Left ventricle myocardium inferior (tissue), 1 donor: Measurements from ENCODE around the gene ZNRF3. TPM values are rescaled to one million over a fixed set of nuclear protein-coding genes. Genes with fewer than 3 reads are reported as not detected.

Experiments used
- DNase-seq: peaks from one replicate; pipeline ENCODE4 v3.0.0-alpha.2; 2020
- H3K27ac ChIP-seq: fragments of 200-600 bp; replicated peaks from 2 replicates; pipeline ENCODE4 v1.8.0; 2021
- H3K27me3 ChIP-seq: fragments of 200-600 bp; 2 replicates; pipeline ENCODE4 v1.8.0; 2021; ENCODE audit warnings: low read depth
- H3K36me3 ChIP-seq: fragments of 200-600 bp; 2 replicates; pipeline ENCODE4 v1.8.0; 2021
- H3K4me1 ChIP-seq: fragments of 200-600 bp; 2 replicates; pipeline ENCODE4 v1.8.0; 2021
- H3K4me3 ChIP-seq: fragments of 200-600 bp; 2 replicates; pipeline ENCODE4 v1.8.0; 2021; ENCODE audit warnings: mild to moderate bottlenecking, moderate library complexity
- H3K9me3 ChIP-seq: fragments of 200-600 bp; replicated peaks from 2 replicates; pipeline ENCODE4 v1.8.0; 2021
- intact Hi-C: fragments of 100-400 bp; cut with micrococcal nuclease; formaldehyde crosslinking; loops from one replicate; pipeline ENCODE4 v1.11.0; 2022
- total RNA-seq: library from RNA; stranded (reverse); fragmentation: NEBNext Ultra II Directional; extraction: Animal tissue kit (Norgen Biotek cat#: 25700); gene quantifications from one replicate; pipeline ENCODE4 v1.2.1, GENCODE V29; 2021
- TF ChIP-seq, protein P1 (sequence below): fragments of 200-600 bp; IDR thresholded peaks from 2 replicates; pipeline ENCODE4 v1.8.0; 2021; ENCODE audit warnings: antibody characterized with exemption, mild to moderate bottlenecking, borderline replicate concordance
- donor health status: DM: no; HTN: yes; CAD: no; lungs with severe emphysema.

ZNRF3 gene
- total RNA-seq, 1 donor from 2014 or later, result 6.3 TPM

GRCh38 chr22:28980326-28980725 is 97.0 kb downstream of the ZNRF3 start:
- Histone ChIP-seq H3K36me3 (peaks cover under 1% of the 10 kb centered on the region), H3K4me3 (no peak overlapping the region), H3K27ac (no peak overlapping the region), H3K9me3 (peaks cover 3% of the 10 kb centered on the region), H3K27me3 (no peaks in the 10 kb centered on the region), H3K4me1 (peaks cover 30% of the 10 kb centered on the region)
- TF ChIP-seq, protein P1, sequence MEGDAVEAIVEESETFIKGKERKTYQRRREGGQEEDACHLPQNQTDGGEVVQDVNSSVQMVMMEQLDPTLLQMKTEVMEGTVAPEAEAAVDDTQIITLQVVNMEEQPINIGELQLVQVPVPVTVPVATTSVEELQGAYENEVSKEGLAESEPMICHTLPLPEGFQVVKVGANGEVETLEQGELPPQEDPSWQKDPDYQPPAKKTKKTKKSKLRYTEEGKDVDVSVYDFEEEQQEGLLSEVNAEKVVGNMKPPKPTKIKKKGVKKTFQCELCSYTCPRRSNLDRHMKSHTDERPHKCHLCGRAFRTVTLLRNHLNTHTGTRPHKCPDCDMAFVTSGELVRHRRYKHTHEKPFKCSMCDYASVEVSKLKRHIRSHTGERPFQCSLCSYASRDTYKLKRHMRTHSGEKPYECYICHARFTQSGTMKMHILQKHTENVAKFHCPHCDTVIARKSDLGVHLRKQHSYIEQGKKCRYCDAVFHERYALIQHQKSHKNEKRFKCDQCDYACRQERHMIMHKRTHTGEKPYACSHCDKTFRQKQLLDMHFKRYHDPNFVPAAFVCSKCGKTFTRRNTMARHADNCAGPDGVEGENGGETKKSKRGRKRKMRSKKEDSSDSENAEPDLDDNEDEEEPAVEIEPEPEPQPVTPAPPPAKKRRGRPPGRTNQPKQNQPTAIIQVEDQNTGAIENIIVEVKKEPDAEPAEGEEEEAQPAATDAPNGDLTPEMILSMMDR, result no peak
- intact Hi-C loops, result no loop called here
- DNase-seq, result no peak

DNA sequence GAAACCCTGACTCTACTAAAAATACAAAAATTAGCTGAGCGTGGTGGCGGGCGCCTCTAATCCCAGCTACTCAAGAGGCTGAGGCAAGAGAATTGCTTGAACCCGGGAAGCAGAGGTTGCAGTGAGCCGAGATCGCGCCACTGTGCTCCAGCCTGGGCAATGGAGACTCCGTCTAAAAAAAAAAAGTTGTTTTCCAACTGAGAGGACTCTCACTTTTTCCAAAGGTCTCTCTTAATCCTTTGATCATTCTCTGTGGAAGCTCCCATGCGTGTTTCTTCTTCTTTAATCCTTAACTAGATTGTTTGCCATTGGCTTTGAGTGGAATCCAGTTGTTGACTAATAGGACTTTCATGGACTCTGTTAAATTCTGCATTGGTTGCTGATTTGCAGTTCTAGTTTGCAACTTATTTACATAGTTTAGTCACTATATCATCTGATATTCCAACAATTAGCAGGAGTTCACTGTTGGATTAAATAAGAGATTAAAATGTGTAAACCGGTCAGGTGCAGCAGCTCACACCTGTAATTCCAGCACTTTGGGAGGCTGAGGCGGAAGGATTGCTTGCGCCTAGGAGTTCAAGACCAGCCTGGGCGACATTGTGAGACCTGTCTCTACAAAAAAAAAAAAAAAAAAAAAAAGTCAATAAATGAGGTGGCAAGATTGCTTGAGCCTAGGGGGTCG is 98.6 kb downstream of the ZNRF3 start:
- TF ChIP-seq, protein P1, result no peak
- Histone ChIP-seq H3K4me1 (peaks cover 21% of the 10 kb centered on the region), H3K9me3 (peaks cover 8% of the 10 kb centered on the region), H3K4me3 (no peak overlapping the region), H3K27ac (no peak overlapping the region), H3K27me3 (no peaks in the 10 kb centered on the region), H3K36me3 (peaks cover 10% of the 10 kb centered on the region)
- DNase-seq, result no peak
- intact Hi-C loops, result no loop called here

DNA sequence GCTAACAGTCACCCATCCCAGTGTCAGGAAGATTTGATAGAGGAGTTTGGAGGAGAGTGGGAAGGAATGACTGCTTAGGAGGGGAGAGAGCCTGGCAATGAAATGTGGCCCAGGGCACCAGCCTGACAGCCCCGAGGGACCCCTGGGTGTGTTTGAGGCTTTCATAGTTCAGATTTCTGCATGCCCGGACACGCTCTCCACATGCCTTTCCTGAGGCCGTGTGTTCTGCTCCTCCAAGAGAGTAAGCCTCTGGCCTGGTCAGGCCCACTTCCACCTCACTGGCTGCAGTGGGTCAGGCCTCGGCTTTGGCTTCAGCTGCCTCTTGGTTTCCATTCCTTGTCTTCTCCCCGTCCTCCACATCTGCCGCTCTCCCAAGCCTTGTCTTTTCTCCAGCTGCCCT is 99.8 kb downstream of the ZNRF3 start:
- intact Hi-C loops, result no loop called here
- Histone ChIP-seq H3K4me1 (peaks cover 10% of the 10 kb centered on the region), H3K4me3 (no peak overlapping the region), H3K9me3 (peaks cover 8% of the 10 kb centered on the region), H3K36me3 (peaks cover 20% of the 10 kb centered on the region), H3K27ac (no peak overlapping the region), H3K27me3 (no peaks in the 10 kb centered on the region)
- TF ChIP-seq, protein P1, result no peak
- no peak for DNase-seq

GRCh38 chr22:28983788-28984441 is 100.5 kb downstream of the ZNRF3 start:
- Histone ChIP-seq H3K27ac (no peak overlapping the region), H3K36me3 (peaks cover 20% of the 10 kb centered on the region), H3K9me3 (peaks cover 8% of the 10 kb centered on the region), H3K4me1 (peaks cover 3% of the 10 kb centered on the region), H3K27me3 (no peaks in the 10 kb centered on the region), H3K4me3 (no peak overlapping the region)
- no peak for DNase-seq
- TF ChIP-seq, protein P1, result no peak
- intact Hi-C loops, result no loop called here

GRCh38 chr22:28984482-28985158 is 101.2 kb downstream of the ZNRF3 start:
- Histone ChIP-seq H3K4me3 (no peak overlapping the region), H3K27ac (no peak overlapping the region), H3K27me3 (no peaks in the 10 kb centered on the region), H3K4me1 (no peaks in the 10 kb centered on the region), H3K9me3 (peaks cover 8% of the 10 kb centered on the region), H3K36me3 (peaks cover 20% of the 10 kb centered on the region)
- TF ChIP-seq, protein P1, result no peak
- DNase-seq, result no peak
- intact Hi-C loops, result no loop called here
